ENCODE results near the gene PIEZO1. TPM values are rescaled to one million over a fixed set of nuclear protein-coding genes. Genes with fewer than 3 reads are reported as not detected.
A peak's percentile ranks its signal among the peaks of the same experiment; 100 is the strongest.

Gene PIEZO1
- total and polyA plus RNA-seq, 9 of the 15 experiments (the other 6 are each of a cell fraction or from before 2014, with no cell fraction given), result 3.6 to 432 (median 131) TPM

GRCh38 chr16:88781140-88782077 lies 3.6 kb downstream of the PIEZO1 start (continued):
- TF ChIP-seq TFE3 (CRISPR knock-in tag; IDR thresholded peaks at IDR 0.05) (no peak), ZKSCAN8 (CRISPR knock-in tag; IDR thresholded peaks at IDR 0.05) (no peak), ETV5 (CRISPR knock-in tag; IDR thresholded peaks at IDR 0.05; ENCODE audit: low read depth) (peak; percentile 70; the same call in 1 of the 2 replicates), HMGXB4 (CRISPR knock-in tag; IDR thresholded peaks at IDR 0.05) (0 out of 2 replicates have a peak, but pooled peaks have one; percentile 26), CBX5 (IDR thresholded peaks at IDR 0.05; ENCODE audit: borderline replicate concordance, low read depth) (no peak), THAP7 (CRISPR knock-in tag; IDR thresholded peaks at IDR 0.05) (no peak), ELK3 (CRISPR knock-in tag; IDR thresholded peaks at IDR 0.05) (no peak), TFAM (CRISPR knock-in tag; conservative IDR thresholded peaks at IDR 0.05) (no peak), ZNF764 (CRISPR knock-in tag; IDR thresholded peaks at IDR 0.05; ENCODE audit: low read depth) (no peak), ZBTB43 (CRISPR knock-in tag; IDR thresholded peaks at IDR 0.05) (no peak), HMBOX1 (IDR thresholded peaks at IDR 0.05) (no peak), ZNF239 (CRISPR knock-in tag; IDR thresholded peaks at IDR 0.05) (no peak), POU5F1 (IDR thresholded peaks at IDR 0.05; ENCODE audit: borderline replicate concordance, low read depth, low read length, partially characterized antibody) (no peak), HNRNPH1 (optimal IDR thresholded peaks at IDR 0.05; ENCODE audit: low read depth, low read length) (no peak), NR2C1 (IDR thresholded peaks at IDR 0.05) (no peak), NR2C1 (tag; IDR thresholded peaks at IDR 0.05) (no peak), PCBP1 (IDR thresholded peaks at IDR 0.05; ENCODE audit: low read depth, low read length, poor library complexity, severe bottlenecking) (no peak)
